Measurements from ENCODE around the gene RAD18.
A peak's percentile ranks its signal among the peaks of the same experiment; 100 is the strongest.

Gene RAD18, protein sequence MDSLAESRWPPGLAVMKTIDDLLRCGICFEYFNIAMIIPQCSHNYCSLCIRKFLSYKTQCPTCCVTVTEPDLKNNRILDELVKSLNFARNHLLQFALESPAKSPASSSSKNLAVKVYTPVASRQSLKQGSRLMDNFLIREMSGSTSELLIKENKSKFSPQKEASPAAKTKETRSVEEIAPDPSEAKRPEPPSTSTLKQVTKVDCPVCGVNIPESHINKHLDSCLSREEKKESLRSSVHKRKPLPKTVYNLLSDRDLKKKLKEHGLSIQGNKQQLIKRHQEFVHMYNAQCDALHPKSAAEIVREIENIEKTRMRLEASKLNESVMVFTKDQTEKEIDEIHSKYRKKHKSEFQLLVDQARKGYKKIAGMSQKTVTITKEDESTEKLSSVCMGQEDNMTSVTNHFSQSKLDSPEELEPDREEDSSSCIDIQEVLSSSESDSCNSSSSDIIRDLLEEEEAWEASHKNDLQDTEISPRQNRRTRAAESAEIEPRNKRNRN

DNA sequence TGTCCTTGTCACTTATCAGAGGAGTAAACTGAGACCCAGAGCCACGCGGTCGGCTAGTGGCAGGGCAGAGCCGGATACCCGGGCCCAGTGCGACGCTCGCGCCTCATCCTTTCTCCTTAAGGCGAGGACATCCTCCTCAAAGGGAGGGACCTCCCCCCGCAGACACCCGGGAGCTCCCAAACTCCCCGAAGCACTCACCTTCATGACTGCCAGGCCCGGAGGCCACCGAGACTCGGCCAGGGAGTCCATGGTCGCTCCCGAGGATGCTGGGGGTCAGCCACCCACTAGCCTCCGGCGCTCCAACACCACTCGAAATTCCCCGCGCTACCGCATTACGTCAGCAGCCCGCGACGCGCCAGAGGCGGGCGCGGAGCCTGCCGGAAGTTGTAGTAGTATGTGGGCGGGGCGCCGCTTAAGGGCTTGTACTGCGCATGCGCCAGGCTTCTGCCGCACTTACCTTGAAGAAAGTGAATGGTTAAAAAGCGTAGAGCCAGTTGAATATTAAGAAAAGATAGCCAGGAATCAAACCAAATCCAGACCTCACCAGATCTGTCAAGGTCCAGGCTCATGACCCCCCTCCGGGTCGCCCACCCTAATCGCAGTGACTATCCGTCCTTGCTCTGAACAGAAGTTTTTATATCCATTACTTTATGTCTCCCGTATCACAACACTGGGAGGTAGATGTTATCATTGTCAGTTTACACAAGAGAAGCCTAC lies at the start of gene RAD18:
Gene RAD18, minus strand, starts transcription at position 336 of the 717 bp plus-strand sequence. Its CDS starts 87 bp downstream, at position 249.
- Mint-ChIP-seq H3K27me3 (no peaks in the 10 kb centered on the region), H3K9me3 (ENCODE audit: low read depth) (no peaks in the 10 kb centered on the region), H3K4me3 (peak within 1 kb of the TSS; percentile 98), H3K36me3 (no peaks in the 10 kb centered on the region), H3K4me1 (ENCODE audit: low read depth) (peaks cover 37% of the 10 kb centered on the region), H3K27ac (peak within 1 kb of the TSS; percentile 96)

DNA sequence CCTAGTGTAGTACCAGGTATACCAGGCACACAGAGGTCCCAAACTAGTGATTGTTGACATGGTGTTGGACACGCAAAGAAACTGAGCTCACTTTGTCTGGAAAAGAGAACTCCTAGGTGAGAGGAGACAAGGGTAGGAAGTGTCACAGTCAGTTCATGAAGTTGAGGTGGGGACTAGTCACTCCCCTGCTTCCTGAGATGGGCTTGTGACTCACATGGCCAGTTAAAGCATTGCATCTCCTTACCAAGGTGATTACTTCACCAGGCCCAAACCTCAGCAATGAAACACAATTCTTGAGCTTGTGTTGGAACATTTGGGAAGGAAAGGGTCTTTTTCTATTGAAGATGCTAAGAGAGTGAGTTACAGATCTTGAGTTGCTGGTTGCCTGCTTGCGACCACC lies 49.2 kb upstream of the RAD18 start:
- Mint-ChIP-seq H3K9me3 (ENCODE audit: low read depth) (no peaks in the 10 kb centered on the region), H3K4me1 (ENCODE audit: low read depth) (peaks cover 15% of the 10 kb centered on the region), H3K27ac (no peak overlapping the region), H3K36me3 (peaks cover 3% of the 10 kb centered on the region), H3K27me3 (no peaks in the 10 kb centered on the region), H3K4me3 (no peak overlapping the region)

DNA sequence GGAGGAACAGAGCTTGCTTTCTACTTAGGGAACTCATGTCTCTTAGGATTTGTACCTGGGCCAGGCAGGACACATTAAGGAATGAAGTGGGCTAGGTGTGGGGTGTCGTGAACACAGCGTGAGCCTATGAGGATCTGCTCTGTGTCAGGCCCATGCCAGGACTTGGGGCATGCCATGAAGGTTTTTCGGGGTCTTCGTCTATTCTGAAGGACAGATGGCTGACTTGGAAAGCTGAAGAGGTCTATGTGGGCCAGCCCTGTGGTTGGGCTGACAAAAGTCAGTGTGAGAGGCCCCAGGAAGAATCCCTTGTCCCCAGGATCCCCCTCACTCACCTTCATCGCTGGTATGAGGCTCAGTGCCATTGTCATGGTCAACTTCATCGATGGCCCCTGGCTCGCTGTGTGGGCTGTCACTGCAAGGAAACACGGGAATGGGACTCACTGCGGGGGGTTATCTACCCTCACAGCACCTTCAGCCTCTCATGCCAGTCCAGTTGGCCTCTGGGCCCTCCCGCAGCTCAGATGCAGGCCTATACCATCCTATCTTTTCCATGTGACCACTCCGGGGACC lies 46.8 kb upstream of the RAD18 start:
- Mint-ChIP-seq H3K9me3 (ENCODE audit: low read depth) (no peaks in the 10 kb centered on the region), H3K4me1 (ENCODE audit: low read depth) (peaks cover 15% of the 10 kb centered on the region), H3K27me3 (no peaks in the 10 kb centered on the region), H3K4me3 (no peak overlapping the region), H3K27ac (no peak overlapping the region), H3K36me3 (peaks cover 3% of the 10 kb centered on the region)

DNA sequence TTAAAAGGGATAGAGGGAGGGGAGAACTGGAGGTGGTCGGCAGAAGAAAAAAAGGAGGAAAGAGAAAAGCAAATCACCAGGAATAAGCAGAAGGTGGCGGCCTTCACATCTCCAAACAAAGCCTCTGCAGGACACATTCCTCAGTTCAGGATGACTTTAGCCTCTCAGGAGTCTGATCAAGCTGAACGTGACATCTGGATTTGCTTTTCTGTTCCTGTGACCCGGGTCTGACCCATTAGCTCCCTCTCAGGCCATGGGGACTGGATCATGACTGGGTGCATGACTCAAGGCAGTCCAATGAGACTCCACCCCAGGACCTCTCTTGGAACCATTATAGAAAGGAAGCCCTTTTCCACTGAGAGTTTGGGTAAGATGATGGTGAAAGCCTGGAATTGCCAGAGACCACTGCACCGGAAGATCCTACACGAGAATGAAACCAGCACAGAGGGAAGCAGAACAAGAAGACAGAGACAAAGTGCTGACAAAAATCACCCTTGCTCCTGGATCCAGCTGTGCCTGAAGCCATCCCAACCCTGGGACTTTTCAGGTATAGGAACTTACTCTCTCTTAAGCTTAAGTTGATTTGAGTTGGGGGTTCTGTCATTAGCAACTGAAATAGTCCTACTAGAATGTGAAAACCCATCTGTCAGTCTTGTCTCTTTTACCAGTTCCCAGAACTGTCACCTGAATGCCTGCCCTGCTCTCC lies 45.4 kb upstream of the RAD18 start:
- Mint-ChIP-seq H3K36me3 (peaks cover 3% of the 10 kb centered on the region), H3K4me3 (no peak overlapping the region), H3K9me3 (ENCODE audit: low read depth) (no peaks in the 10 kb centered on the region), H3K27ac (no peak overlapping the region), H3K4me1 (ENCODE audit: low read depth) (peaks cover 15% of the 10 kb centered on the region), H3K27me3 (no peaks in the 10 kb centered on the region)

DNA sequence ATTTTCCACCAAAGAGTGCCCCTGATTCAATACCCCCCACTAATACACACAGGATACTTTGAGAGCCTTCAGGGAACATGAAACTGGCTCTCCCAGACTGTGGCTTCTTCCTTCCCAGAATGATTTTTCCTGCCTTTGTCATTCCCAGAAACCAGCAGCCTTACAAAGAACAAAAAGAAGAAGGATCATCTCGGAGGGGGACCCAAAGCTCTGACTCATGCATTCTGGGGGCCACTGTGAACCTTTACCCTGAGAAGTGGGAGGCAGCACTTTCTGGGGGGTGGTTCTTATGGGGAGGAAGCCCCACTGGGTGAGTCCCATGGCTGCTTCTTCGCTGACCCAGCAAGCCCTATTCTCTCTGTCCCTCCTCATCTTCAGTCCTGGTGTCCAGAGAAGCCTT lies 44.7 kb upstream of the RAD18 start:
- Mint-ChIP-seq H3K36me3 (peaks cover 3% of the 10 kb centered on the region), H3K4me3 (no peak overlapping the region), H3K27ac (no peak overlapping the region), H3K4me1 (ENCODE audit: low read depth) (peaks cover 14% of the 10 kb centered on the region), H3K27me3 (no peaks in the 10 kb centered on the region), H3K9me3 (ENCODE audit: low read depth) (no peaks in the 10 kb centered on the region)

DNA sequence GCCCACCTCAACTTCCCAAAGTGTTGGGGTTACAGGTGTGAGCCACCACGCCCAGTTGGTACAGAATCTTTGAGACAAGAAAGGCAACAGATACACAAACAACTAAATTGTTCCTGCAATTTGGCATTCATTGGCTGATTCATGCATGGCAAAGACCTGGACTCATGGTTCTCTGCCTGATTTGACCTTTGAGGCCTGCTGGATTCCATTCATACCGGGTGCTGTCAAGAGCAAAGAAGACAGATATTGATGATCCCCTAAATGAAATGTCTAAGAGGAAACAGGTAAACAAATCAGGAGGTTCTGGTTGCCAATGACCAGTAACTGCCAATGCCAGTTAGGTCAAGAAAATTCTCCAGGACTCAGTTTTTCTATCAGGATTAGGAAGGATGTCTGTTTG lies 43.9 kb upstream of the RAD18 start:
- Mint-ChIP-seq H3K36me3 (peaks cover 3% of the 10 kb centered on the region), H3K4me1 (ENCODE audit: low read depth) (peaks cover 8% of the 10 kb centered on the region), H3K27ac (no peak overlapping the region), H3K9me3 (ENCODE audit: low read depth) (no peaks in the 10 kb centered on the region), H3K4me3 (no peak overlapping the region), H3K27me3 (no peaks in the 10 kb centered on the region)

DNA sequence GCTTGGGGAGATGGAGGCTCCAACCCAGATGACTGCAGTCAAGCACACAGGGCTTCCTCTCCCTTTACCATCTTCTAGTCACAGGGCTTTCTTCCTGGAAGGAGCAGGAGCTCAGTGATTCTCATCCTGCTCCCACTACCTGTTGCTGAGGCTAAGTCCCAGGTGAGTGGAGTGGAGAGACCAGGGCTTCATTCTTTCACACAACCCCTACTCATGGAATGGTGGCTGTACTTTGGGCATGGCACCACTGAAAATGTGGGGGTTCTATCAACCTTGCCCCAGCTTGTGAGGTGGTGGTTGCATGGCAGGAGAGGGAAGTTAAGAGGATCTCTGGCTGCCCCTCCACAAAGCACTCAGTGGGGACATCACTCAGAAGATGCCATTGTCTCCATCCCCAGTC lies 36.8 kb upstream of the RAD18 start:
- Mint-ChIP-seq H3K9me3 (ENCODE audit: low read depth) (no peaks in the 10 kb centered on the region), H3K36me3 (no peaks in the 10 kb centered on the region), H3K27me3 (peaks cover 5% of the 10 kb centered on the region), H3K27ac (no peak overlapping the region), H3K4me1 (ENCODE audit: low read depth) (no peaks in the 10 kb centered on the region), H3K4me3 (no peak overlapping the region)

DNA sequence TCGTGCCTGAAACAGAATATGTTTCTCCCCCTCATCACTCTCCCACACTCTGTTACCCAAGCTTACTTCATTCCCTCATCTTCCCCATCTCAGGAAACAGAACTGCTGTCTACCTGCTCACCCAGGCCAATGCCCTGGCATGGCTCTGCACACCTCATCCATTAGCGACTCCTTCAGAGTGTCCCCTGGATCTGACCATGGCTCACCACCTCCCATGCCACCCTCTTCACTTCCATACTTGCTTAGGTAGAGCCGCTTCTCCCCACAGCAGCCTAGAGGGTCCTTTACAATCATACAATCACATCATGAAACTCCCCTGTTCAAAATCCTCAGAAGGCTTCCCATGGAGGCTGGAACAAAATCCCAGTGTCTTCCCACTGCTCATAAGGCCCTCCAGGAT lies 33.9 kb upstream of the RAD18 start:
- Mint-ChIP-seq H3K27ac (no peak overlapping the region), H3K4me3 (no peak overlapping the region), H3K9me3 (ENCODE audit: low read depth) (no peaks in the 10 kb centered on the region), H3K4me1 (ENCODE audit: low read depth) (no peaks in the 10 kb centered on the region), H3K27me3 (peaks cover 5% of the 10 kb centered on the region), H3K36me3 (no peaks in the 10 kb centered on the region)

DNA sequence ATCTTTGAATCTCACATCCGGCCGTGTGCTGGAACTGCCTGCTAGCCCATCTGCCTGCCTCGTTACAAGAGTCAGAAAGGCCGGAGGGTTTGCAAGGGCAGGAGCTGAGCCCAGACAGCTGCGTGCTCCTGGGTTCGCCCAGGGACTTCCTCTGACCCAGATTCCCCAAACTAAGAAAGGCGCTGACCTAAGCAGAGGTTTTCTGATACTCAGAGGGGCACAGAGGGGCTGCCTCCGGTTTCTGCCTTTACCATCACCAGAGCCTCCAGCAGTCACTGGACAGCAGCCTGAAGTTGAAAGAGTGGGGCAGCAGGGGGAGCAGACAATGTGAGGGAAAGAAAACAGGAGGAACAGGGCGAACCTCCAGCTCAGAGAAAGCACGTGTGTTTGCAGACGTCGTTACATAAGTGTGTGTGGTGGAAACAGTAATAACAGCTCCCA lies 33.4 kb upstream of the RAD18 start:
- H3K9me3 Mint-ChIP-seq (ENCODE audit: low read depth) = no peaks in the 10 kb centered on the region
- no peaks in the 10 kb centered on the region for H3K36me3 Mint-ChIP-seq
- no peaks in the 10 kb centered on the region for H3K4me1 Mint-ChIP-seq (ENCODE audit: low read depth)
- no peak overlapping the region for H3K27ac Mint-ChIP-seq
- peaks cover 5% of the 10 kb centered on the region for H3K27me3 Mint-ChIP-seq
- no peak overlapping the region for H3K4me3 Mint-ChIP-seq

DNA sequence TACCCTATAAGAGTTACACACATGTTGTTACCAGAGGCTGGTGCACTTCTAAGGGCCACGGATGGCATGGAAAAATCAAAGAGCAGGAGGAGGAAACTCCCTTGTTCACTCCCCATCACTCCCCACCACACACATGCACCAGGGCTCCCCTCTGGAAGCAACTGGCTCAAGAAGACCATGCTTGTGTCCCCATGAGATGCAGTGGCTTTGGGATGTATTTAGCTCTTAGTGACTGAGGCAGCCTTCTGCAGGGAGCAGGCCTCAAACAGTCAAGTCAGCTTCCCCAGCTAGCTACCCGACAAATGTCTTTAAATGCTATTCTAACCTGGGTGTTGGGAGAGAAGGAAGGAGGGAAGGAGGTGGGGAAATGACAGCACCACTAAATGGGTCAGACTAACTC lies 32.9 kb upstream of the RAD18 start:
- Mint-ChIP-seq H3K36me3 (no peaks in the 10 kb centered on the region), H3K4me3 (no peak overlapping the region), H3K27ac (no peak overlapping the region), H3K9me3 (ENCODE audit: low read depth) (no peaks in the 10 kb centered on the region), H3K4me1 (ENCODE audit: low read depth) (no peaks in the 10 kb centered on the region), H3K27me3 (peaks cover 5% of the 10 kb centered on the region)

DNA sequence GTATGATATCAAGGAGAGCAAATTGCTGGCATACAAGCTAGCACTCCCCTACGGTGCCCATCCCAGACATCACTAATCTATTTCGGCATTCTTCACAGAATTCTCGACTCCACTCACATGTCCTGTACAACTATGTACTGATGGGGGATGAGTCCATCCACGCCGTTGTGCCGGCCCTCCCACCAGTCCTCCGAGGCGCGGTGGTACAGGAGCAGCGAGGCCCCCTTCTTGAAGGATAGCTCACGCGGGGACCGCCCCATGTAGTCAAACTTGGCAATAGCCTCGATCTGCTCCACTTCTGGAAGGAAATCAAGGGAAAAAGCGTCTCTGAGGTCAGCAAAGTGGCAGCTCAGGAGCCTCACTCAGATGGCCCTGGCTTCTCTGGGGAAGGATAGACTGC lies 31.0 kb upstream of the RAD18 start:
- Mint-ChIP-seq H3K36me3 (no peaks in the 10 kb centered on the region), H3K27ac (no peak overlapping the region), H3K27me3 (peaks cover 5% of the 10 kb centered on the region), H3K4me1 (ENCODE audit: low read depth) (no peaks in the 10 kb centered on the region), H3K4me3 (no peak overlapping the region), H3K9me3 (ENCODE audit: low read depth) (no peaks in the 10 kb centered on the region)

DNA sequence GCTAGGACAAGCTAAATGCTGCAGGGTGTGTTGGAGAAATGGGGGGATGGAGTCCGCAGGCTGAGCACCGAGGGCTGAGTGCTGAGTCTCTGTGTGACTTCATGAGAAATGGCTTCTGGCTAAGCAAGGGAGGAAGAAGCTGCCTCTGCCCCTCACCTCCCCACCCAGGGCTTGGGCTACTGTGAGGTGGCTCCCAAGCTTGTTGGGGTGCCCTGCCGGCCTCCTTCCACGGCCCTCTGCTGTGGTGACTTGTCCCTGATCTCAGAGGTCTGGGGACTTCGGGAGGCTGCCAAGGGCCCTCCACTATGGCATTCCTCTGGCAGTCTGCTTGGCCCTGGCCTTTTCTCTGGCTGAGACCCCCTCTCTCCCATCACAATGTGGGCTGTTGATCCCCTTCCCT lies 30.1 kb upstream of the RAD18 start:
- H3K36me3 Mint-ChIP-seq = no peaks in the 10 kb centered on the region
- H3K27me3 Mint-ChIP-seq = peaks cover 2% of the 10 kb centered on the region
- H3K4me3 Mint-ChIP-seq = no peak overlapping the region
- no peaks in the 10 kb centered on the region for H3K9me3 Mint-ChIP-seq (ENCODE audit: low read depth)
- H3K4me1 Mint-ChIP-seq (ENCODE audit: low read depth) = no peaks in the 10 kb centered on the region
- no peak overlapping the region for H3K27ac Mint-ChIP-seq

DNA sequence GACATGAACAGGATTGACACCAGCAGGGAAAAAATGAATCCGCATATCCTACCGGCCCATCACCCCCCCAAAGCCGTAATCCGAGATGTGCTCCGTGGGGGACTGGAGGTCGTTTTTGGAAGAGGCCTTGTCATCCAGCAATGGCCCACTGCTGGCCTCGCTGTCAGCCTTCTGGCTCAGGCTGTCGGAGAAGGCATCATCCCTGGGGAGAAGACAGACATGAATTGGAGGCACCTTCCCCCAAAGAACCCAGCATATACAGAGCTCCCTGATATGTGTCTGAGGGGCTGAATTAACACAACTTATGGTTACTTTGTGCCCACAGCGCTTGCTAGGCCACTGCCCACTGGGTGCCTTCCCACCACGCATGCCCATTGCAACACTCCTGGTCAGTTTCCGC lies 29.6 kb upstream of the RAD18 start:
- Mint-ChIP-seq H3K36me3 (no peaks in the 10 kb centered on the region), H3K27ac (no peak overlapping the region), H3K4me3 (no peak overlapping the region)

DNA sequence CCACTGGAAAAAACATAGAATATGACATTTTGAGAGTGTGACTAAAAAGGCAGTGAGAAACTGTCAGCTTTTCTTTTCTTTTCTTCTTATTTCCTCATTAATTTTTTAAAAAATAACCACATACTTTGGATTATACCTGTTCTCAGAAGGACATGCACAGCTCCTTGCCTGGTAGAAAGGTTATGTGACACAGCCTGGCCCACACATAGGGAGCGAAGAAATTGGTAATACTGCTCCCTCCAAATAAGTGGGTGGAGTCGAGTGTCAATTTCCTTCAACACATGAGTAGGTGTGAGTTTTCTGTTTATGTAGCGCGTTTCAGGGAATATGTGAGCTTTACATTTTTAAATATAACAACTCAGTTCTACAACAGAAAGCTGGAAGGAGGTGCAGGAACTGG lies 28.9 kb upstream of the RAD18 start:
- Mint-ChIP-seq H3K27me3 (no peaks in the 10 kb centered on the region), H3K9me3 (ENCODE audit: low read depth) (no peaks in the 10 kb centered on the region), H3K36me3 (no peaks in the 10 kb centered on the region), H3K4me1 (ENCODE audit: low read depth) (no peaks in the 10 kb centered on the region), H3K27ac (no peak overlapping the region), H3K4me3 (no peak overlapping the region)

More for the DNA sequence above, 29.6 kb upstream of the RAD18 start:
- no peaks in the 10 kb centered on the region for H3K4me1 Mint-ChIP-seq (ENCODE audit: low read depth)
- H3K9me3 Mint-ChIP-seq (ENCODE audit: low read depth) = no peaks in the 10 kb centered on the region
- H3K27me3 Mint-ChIP-seq = no peaks in the 10 kb centered on the region
